ENCODE measurements around the gene CTSO. TPM values are rescaled to one million over a fixed set of nuclear protein-coding genes. Genes with fewer than 3 reads are reported as not detected.

The CTSO gene
- total RNA-seq, 4 donors from 2014 or later: 16.0 to 23.5 (median 20.5) TPM

GRCh38 chr4:155954939-155955338, 1.3 kb upstream of the CTSO start:
- TF ChIP-seq CTCF (IDR thresholded peaks at IDR 0.05; ENCODE audit: low read depth): no peak

GRCh38 chr4:155954118-155954685, 536 bp upstream of the CTSO start:
- no peak for TF ChIP-seq CTCF (IDR thresholded peaks at IDR 0.05; ENCODE audit: low read depth)

GRCh38 chr4:155952501-155952901, 1.2 kb downstream of the CTSO start:
- no peak for TF ChIP-seq CTCF (IDR thresholded peaks at IDR 0.05; ENCODE audit: low read depth)

GRCh38 chr4:155950461-155950860, 3.2 kb downstream of the CTSO start:
- TF ChIP-seq CTCF (IDR thresholded peaks at IDR 0.05; ENCODE audit: low read depth): no peak

GRCh38 chr4:155948541-155948940, 5.1 kb downstream of the CTSO start:
- TF ChIP-seq CTCF (IDR thresholded peaks at IDR 0.05; ENCODE audit: low read depth): no peak

- TF ChIP-seq CTCF (IDR thresholded peaks at IDR 0.05; ENCODE audit: low read depth): no peak
Measured at GRCh38 chr4:155946486-155946885, 7.2 kb downstream of the CTSO start.

GRCh38 chr4:155944516-155944915, 9.2 kb downstream of the CTSO start:
- no peak for TF ChIP-seq CTCF (IDR thresholded peaks at IDR 0.05; ENCODE audit: low read depth)
